HCT116 (cell line): ENCODE measurements around the gene ZBTB42. TPM values are rescaled to one million over a fixed set of nuclear protein-coding genes. Genes with fewer than 3 reads are reported as not detected.
A peak's percentile ranks its signal among the peaks of the same experiment; 100 is the strongest.

ENCODE experiments used
- ATAC-seq: fragments of 200-7000 bp; cut with Tn5 transposase; 2 replicates; pipeline ENCODE4 v1.9.1; 2020; ENCODE audit warnings: mild to moderate bottlenecking, moderate library complexity
- BruUV-seq: library from RNA; stranded (reverse); fragments of 400-500 nt; replicated peaks from 2 replicates; lab custom pipeline; 2021; lab: Mats Ljungman, UMichigan
- CTCF ChIA-PET: fragments of 300-600 bp; sonication (Branson Sonifier 250); formaldehyde crosslinking; loops from one replicate; lab custom pipeline; 2021; ENCODE audit warnings: antibody characterized with exemption; lab: Charles Lee
- POLR2A ChIA-PET: fragments of 300-600, 350-600 bp; sonication (Branson Sonifier 250); formaldehyde crosslinking; loops from one replicate; lab custom pipeline; 2021; ENCODE audit warnings: antibody characterized with exemption; lab: Charles Lee
- RAD21 ChIA-PET, 2 experiments: fragments of 300-600 bp; sonication (Branson Sonifier 250); formaldehyde crosslinking; loops; one replicate each; lab custom pipeline; 2023; ENCODE audit warnings: low total read pairs in 2 of 2; ENCODE audit not compliant: uncharacterized antibody in 2 of 2, unreplicated experiment in 2 of 2, low non-redundant PET in 1 of 2; lab: Charles Lee
- DNase-seq: peaks from one replicate; pipeline ENCODE4 v3.0.0-alpha.2; 2010; ENCODE audit warnings: low read depth, low spot score
- H2AFZ ChIP-seq: fragments of 200-600 bp; shearing (Covaris generic), sonication (generic); 2 replicates; pipeline ENCODE4 v1.6.1; 2017; ENCODE audit warnings: low read depth, mixed run types, mixed read lengths, antibody characterized with exemption, low read length; ENCODE audit not compliant: poor library complexity, severe bottlenecking
- H3K27ac ChIP-seq: 2 replicates; pipeline ENCODE4 v1.5.1; 2012; ENCODE audit warnings: low read depth, low read length
- H3K27me3 ChIP-seq: fragments of 200-600 bp; sonication (generic); 2 replicates; pipeline ENCODE4 v1.6.1; 2016; ENCODE audit warnings: mixed run types, low read length, mixed read lengths; ENCODE audit not compliant: insufficient read depth
- H3K36me3 ChIP-seq, 2 experiments: fragments of 200-500 bp in 1 of 2; fragments of 200-600 bp in 1 of 2; sonication (Bioruptor generic) in 1 of 2; sonication (generic) in 1 of 2; 2 replicates each; pipeline versions ENCODE4 v1.5.1 to v1.6.1; 2014 to 2016; ENCODE audit warnings: low read length in 2 of 2, inconsistent platforms in 1 of 2, mixed read lengths in 1 of 2, mixed run types in 1 of 2; ENCODE audit not compliant: insufficient read depth in 2 of 2, control insufficient read depth in 1 of 2
- H3K4me1 ChIP-seq, 2 experiments: fragments of 200-600 bp in 1 of 2; sonication (generic) in 1 of 2; 2 replicates each; pipeline versions ENCODE4 v1.5.1 to v1.6.1; 2012 to 2017; ENCODE audit warnings: low read length in 2 of 2, inconsistent platforms in 1 of 2, mild to moderate bottlenecking in 1 of 2, mixed read lengths in 1 of 2, mixed run types in 1 of 2, moderate library complexity in 1 of 2; ENCODE audit not compliant: insufficient read depth in 2 of 2, control insufficient read depth in 1 of 2
- H3K4me2 ChIP-seq: fragments of 200-600 bp; sonication (generic); 2 replicates; pipeline ENCODE4 v1.6.1; 2017; ENCODE audit warnings: mixed run types, low read length, mixed read lengths
- H3K4me3 ChIP-seq, 2 experiments: fragments of 200-600 bp in 1 of 2; sonication (generic) in 1 of 2; replicated peaks in 1 of 2; 2 replicates each; pipeline ENCODE4 v1.5.1; 2011 to 2016; ENCODE audit warnings: low read length in 2 of 2, control low read depth in 1 of 2, low read depth in 1 of 2, mild to moderate bottlenecking in 1 of 2, mixed read lengths in 1 of 2, mixed run types in 1 of 2
- H3K79me2 ChIP-seq: fragments of 200-600 bp; sonication (generic); 2 replicates; pipeline ENCODE4 v1.6.1; 2017; ENCODE audit warnings: mild to moderate bottlenecking, mixed run types, low read length, moderate library complexity, mixed read lengths; ENCODE audit not compliant: insufficient read depth
- H3K9ac ChIP-seq: fragments of 200-600 bp; sonication (generic); 2 replicates; pipeline ENCODE4 v1.6.1; 2016; ENCODE audit warnings: low read length, mixed read lengths
- H3K9me2 ChIP-seq: fragments of 200-600 bp; sonication (generic), shearing (Covaris generic); 2 replicates; pipeline ENCODE4 v1.6.1; 2017; ENCODE audit warnings: mixed run types, mild to moderate bottlenecking, moderate library complexity; ENCODE audit not compliant: insufficient read depth
- H3K9me3 ChIP-seq, 2 experiments: fragments of 200-500 bp in 1 of 2; fragments of 200-600 bp in 1 of 2; sonication (Bioruptor generic) in 1 of 2; sonication (generic) in 1 of 2; 2 replicates each; pipeline ENCODE4 v1.6.1; 2014 to 2017; ENCODE audit warnings: low read length in 2 of 2, mixed read lengths in 2 of 2, inconsistent platforms in 1 of 2, low read depth in 1 of 2, mild to moderate bottlenecking in 1 of 2, mixed run types in 1 of 2, moderate library complexity in 1 of 2; ENCODE audit not compliant: control insufficient read depth in 1 of 2, insufficient read depth in 1 of 2
- H4K20me1 ChIP-seq: fragments of 200-600 bp; sonication (generic), shearing (Covaris generic); 2 replicates; pipeline ENCODE4 v1.6.1; 2017; ENCODE audit warnings: mixed run types, mild to moderate bottlenecking, moderate library complexity; ENCODE audit not compliant: insufficient read depth
- CEBPB ChIP-seq: IDR thresholded peaks from 2 replicates; pipeline ENCODE4 v1.6.1; 2012; ENCODE audit warnings: low read depth
- EGR1 ChIP-seq: IDR thresholded peaks from 2 replicates; pipeline ENCODE4 v1.6.1; 2012; ENCODE audit warnings: low read depth
- EZH2 ChIP-seq: fragments of 200-600 bp; sonication (generic); IDR thresholded peaks from 2 replicates; pipeline ENCODE4 v1.6.1; 2017; ENCODE audit warnings: antibody characterized with exemption, mixed run types
- EZH2phosphoT487 ChIP-seq: fragments of 200-600 bp; IDR thresholded peaks from 2 replicates; pipeline ENCODE4 v1.6.1; 2018; ENCODE audit warnings: antibody characterized with exemption, borderline replicate concordance
- FOSL1 ChIP-seq: IDR thresholded peaks from 2 replicates; pipeline ENCODE4 v1.6.1; 2012; ENCODE audit warnings: low read depth
- RAD21 ChIP-seq: IDR thresholded peaks from 2 replicates; pipeline ENCODE4 v1.6.1; 2012; ENCODE audit warnings: low read depth, mild to moderate bottlenecking
- REST ChIP-seq: IDR thresholded peaks from 2 replicates; pipeline ENCODE4 v1.6.1; 2012; ENCODE audit warnings: low read depth
- SIN3A ChIP-seq: IDR thresholded peaks from 2 replicates; pipeline ENCODE4 v1.6.1; 2012; ENCODE audit warnings: low read depth
- SRF ChIP-seq: IDR thresholded peaks from 2 replicates; pipeline ENCODE4 v1.6.1; 2012; ENCODE audit warnings: low read depth
- ZNF274 ChIP-seq: fragments of 200-500 bp; sonication (Bioruptor generic); IDR thresholded peaks from 2 replicates; pipeline ENCODE4 v1.6.1; 2014; ENCODE audit warnings: mild to moderate bottlenecking, low read depth, low read length, inconsistent platforms
- intact Hi-C: fragments of 100-400 bp; cut with micrococcal nuclease; formaldehyde crosslinking; loops from 2 replicates; pipeline ENCODE4 v1.10.0; 2022
- total RNA-seq: library from RNA; stranded (reverse); gene quantifications from one replicate; pipeline ENCODE4 v1.2.1, GENCODE V29; 2021; ENCODE audit not compliant: unreplicated experiment

ZBTB42 gene
- total RNA-seq, 1 experiment from 2014 or later, result 4.4 TPM

DNA sequence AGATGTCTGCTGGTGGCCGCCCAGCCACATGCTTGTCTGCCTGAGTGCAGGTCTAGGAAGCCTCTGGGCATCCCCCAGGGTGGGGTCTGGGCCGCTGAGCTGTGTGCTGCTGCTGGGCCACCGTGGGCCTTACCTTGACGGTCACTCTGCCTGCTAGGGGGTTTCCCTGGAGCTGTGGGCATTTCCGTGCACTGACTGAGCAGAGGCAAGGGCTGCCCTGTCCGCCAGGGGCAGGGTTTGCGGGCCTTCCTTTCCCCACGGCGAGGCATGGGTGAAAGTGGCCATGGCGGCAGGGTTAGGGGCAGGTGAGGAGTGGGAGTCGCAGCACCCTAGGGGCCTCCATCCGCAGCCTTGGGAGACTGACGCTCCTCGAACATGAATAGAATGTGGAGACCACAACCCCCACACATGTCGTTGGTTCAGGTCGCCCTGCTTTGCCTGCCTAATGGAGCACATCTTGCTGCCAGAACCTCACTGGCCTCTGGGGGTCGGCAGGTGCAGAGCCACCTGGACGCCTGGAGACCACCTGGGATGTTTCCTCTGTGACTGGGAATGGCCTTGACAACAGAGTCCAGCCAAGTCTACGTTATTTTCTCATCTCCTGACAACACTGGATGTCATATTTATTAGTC, 2.5 kb downstream of the ZBTB42 start:
- H3K4me2 ChIP-seq, result no peak overlapping the region

More for the DNA sequence above, 2.5 kb downstream of the ZBTB42 start:
- peaks cover 29 to 42% of the 10 kb centered on the region in 2 experiments for H3K4me1 ChIP-seq
- TF ChIP-seq EGR1 (no peak), ZNF274 (no peak), REST (no peak), RAD21 (no peak), SIN3A (no peak), FOSL1 (no peak), CEBPB (no peak), EZH2 (no peak), EZH2phosphoT487 (no peak), SRF (no peak)
- no peak for ATAC-seq
- no peaks in the 10 kb centered on the region for H3K9me2 ChIP-seq
- no peaks in the 10 kb centered on the region for H3K27me3 ChIP-seq
- no peak overlapping the region for H3K4me3 ChIP-seq
- no peak overlapping the region for H2AFZ ChIP-seq
- ChIA-PET POLR2A (no interaction called here), CTCF (no interaction called here), RAD21 (no interaction called here)
- H3K9ac ChIP-seq, result no peak overlapping the region
- no peaks in the 10 kb centered on the region for H3K79me2 ChIP-seq
- no peak overlapping the region for H3K27ac ChIP-seq
- DNase-seq, result no peak
- H3K9me3 ChIP-seq, result no peaks in the 10 kb centered on the region
- intact Hi-C loops, result no loop called here
- no peaks in the 10 kb centered on the region for H3K36me3 ChIP-seq
- BruUV-seq, result TSS peak; percentile 47
- H4K20me1 ChIP-seq, result no peaks in the 10 kb centered on the region
